ENCODE data around the gene TPSG1. TPM values are rescaled to one million over a fixed set of nuclear protein-coding genes. Genes with fewer than 3 reads are reported as not detected.
"Not testable (repeated sequence)": the region's sequence is repeated elsewhere in the genome, so short reads cannot be mapped to it uniquely, and the experiment has no call there.

Gene TPSG1
- total RNA-seq, 4 donors from 2014 or later: 1.5 TPM; not detected in 3

DNA sequence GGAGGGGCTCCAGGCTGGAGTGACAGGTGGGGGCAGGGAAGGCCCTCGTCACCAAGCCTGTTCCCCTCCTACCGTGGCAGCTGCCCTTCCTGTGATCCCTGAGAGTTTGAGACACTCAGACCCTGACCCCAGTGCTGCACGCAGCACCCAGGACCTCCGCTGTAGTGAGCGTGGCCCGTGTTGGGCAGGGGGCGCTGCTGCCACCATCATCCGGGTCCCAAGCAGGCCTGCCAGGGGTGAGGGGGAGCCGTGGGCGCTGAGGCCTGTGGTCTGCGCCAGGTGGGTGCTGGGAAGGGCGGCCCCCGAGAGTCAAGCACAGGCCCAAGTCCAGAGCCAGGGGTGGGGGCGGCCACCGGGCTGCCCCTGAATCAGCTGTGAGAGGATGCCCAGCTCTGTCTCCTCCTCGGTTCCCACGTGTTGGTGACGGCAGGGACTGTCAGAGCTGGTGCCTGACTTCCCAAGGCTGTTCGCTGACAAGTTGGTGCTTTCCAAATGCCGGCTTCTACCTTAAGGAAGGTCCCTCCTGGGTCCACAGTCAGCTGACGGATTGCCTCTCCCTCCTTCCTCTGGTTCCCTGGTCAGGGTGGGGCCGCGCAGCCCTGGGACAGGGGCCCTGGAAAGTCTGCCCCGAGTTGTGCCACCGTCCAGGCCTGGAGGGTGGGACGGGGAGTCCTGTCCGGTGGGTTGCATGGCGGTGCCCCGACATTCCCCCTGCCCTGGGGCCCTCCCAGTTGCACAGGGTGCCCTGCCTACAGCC is 31.1 kb downstream of the TPSG1 start:
- H3K27me3 ChIP-seq: no peaks in the 10 kb centered on the region
- H3K36me3 ChIP-seq: no peaks in the 10 kb centered on the region
- H3K4me3 ChIP-seq: no peak overlapping the region
- H3K27ac ChIP-seq: peak overlapping the region in 1 of 2 donors; percentile 10
- no peak for TF ChIP-seq POLR2A (IDR thresholded peaks at IDR 0.05)
- TF ChIP-seq, protein P1, sequence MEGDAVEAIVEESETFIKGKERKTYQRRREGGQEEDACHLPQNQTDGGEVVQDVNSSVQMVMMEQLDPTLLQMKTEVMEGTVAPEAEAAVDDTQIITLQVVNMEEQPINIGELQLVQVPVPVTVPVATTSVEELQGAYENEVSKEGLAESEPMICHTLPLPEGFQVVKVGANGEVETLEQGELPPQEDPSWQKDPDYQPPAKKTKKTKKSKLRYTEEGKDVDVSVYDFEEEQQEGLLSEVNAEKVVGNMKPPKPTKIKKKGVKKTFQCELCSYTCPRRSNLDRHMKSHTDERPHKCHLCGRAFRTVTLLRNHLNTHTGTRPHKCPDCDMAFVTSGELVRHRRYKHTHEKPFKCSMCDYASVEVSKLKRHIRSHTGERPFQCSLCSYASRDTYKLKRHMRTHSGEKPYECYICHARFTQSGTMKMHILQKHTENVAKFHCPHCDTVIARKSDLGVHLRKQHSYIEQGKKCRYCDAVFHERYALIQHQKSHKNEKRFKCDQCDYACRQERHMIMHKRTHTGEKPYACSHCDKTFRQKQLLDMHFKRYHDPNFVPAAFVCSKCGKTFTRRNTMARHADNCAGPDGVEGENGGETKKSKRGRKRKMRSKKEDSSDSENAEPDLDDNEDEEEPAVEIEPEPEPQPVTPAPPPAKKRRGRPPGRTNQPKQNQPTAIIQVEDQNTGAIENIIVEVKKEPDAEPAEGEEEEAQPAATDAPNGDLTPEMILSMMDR (IDR thresholded peaks at IDR 0.05): no peak
- no peaks in the 10 kb centered on the region for H3K9me3 ChIP-seq
- no peaks in the 10 kb centered on the region for H3K4me1 ChIP-seq
- DNase-seq: no peak
- intact Hi-C loops (cut with DNase I; ENCODE audit: low total_unique reads): no loop called here

DNA sequence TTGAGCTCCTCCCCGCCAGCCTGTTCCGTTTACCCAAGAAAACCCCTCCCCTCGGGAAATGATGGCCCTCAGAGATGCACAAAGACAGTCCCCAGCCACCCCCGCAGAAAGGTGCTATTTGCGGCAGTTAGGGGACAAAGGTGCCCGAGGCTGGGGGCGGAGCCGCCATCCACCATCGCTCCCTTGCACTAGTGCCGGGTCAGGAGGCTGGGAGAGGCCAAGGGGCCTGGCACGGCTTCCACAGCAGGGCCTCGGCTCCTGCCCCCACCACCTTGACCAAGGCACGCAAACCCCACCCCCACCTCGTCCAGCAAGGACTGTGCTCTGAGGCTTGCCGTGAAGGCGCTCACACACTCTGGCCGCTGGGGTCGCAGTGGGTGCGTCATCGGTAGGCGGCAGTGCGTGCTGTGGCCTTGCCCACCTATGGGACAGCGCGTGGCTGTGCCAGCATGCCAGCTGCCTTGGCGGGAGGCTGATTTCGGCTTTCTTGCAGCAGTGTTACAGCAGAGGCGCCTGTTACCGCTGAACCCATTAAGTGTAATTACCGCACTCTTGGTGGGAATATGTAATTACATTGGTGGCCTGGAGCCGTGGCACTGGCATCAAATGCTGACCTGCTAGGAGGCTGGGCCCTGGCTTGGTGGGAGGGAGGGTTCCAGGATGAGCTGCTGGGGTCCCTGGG is 31.8 kb downstream of the TPSG1 start:
- Histone ChIP-seq H3K27me3 (no peaks in the 10 kb centered on the region), H3K4me1 (no peaks in the 10 kb centered on the region), H3K27ac (no peak overlapping the region), H3K9me3 (no peaks in the 10 kb centered on the region), H3K36me3 (no peaks in the 10 kb centered on the region), H3K4me3 (no peak overlapping the region)
- no peak for TF ChIP-seq POLR2A (IDR thresholded peaks at IDR 0.05)
- TF ChIP-seq, protein P1 (IDR thresholded peaks at IDR 0.05): no peak
- no peak for DNase-seq
- intact Hi-C loops (cut with DNase I; ENCODE audit: low total_unique reads): no loop called here

DNA sequence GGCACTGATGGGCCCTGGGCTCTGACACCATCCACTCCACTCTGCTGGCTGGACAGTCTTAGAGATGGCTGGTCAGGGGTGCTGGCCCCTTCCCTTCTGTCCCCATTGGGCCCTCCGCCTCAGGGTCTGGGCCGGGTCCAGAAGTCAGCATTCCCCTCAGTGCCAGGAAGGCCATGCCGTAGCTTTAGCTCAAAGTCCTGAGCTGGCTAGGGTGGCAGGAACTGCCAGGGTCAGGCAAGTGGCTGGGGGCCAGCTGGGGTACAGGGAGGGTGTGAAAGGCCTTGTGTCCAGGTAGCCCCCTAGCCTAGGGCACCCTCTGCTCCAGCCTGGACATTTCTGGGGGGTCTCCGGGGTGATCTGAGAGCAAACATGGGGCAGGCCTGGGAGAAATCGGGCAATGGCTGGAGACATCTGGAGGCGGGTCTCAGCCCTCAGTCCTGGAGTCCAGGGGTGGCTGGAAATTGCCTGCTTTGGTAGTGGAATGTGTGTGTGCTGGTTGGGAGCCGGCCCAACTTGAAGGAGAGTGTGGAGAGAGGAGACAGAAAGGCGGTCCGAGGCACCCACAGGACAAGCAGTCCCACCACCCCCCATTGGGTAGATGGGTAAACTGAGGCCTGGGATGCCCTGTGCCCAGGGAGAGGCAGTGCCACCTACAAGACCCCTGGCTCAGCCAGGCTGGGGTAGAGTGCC is 32.5 kb downstream of the TPSG1 start:
- no peaks in the 10 kb centered on the region for H3K9me3 ChIP-seq
- no peaks in the 10 kb centered on the region for H3K4me1 ChIP-seq
- H3K27me3 ChIP-seq: no peaks in the 10 kb centered on the region
- H3K36me3 ChIP-seq: no peaks in the 10 kb centered on the region
- intact Hi-C loops (cut with DNase I; ENCODE audit: low total_unique reads): no loop called here
- no peak overlapping the region for H3K27ac ChIP-seq
- no peak for TF ChIP-seq POLR2A (IDR thresholded peaks at IDR 0.05)
- TF ChIP-seq, protein P1 (IDR thresholded peaks at IDR 0.05): no peak
- no peak for DNase-seq
- H3K4me3 ChIP-seq: no peak overlapping the region

DNA sequence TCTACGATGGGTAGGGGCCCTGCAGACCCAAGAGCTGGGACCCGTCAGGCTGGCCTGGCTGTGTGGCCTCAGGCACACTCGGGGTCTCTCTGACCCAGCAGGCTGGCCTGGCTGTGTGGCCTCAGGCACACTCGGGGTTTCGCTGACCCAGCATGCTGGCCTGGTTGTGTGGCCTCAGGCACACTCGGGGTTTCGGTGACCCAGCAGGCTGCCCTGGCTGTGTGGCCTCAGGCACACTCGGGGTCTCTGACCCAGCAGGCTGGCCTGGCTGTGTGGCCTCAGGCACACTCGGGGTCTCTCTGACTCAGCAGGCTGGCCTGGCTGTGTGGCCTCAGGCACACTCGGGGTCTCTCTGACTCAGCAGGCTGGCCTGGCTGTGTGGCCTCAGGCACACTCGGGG is 34.3 kb downstream of the TPSG1 start:
- intact Hi-C loops (cut with DNase I; ENCODE audit: low total_unique reads); H3K4me1 ChIP-seq; H3K4me3 ChIP-seq; DNase-seq; H3K36me3 ChIP-seq; H3K27ac ChIP-seq; H3K27me3 ChIP-seq; H3K9me3 ChIP-seq: not testable (repeated sequence)

DNA sequence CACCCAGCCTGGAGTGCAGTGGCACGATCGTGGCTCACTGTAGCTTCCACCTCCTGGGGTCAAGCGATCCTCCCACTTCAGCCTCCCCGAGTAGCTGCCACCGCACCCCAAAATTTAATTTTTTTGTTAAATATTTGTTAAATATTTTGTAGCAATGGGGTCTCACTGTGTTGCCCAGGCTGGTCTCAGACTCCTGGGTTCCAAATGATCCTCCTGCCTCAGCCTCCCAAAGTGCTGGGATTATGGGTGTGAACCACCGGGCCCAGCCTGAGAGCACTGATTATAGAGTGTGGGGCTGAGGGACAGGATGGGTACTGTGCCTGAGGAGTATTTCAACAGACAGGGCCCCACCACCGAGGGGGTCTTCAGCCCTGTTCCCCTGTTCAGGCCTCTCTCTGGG is 35.6 kb downstream of the TPSG1 start:
- H3K27ac ChIP-seq: no peak overlapping the region
- DNase-seq: no peak
- H3K36me3 ChIP-seq: no peaks in the 10 kb centered on the region
- H3K4me3 ChIP-seq: no peak overlapping the region
- no peaks in the 10 kb centered on the region for H3K9me3 ChIP-seq
- intact Hi-C loops (cut with DNase I; ENCODE audit: low total_unique reads): no loop called here
- TF ChIP-seq, protein P1 (IDR thresholded peaks at IDR 0.05): no peak
- TF ChIP-seq POLR2A (IDR thresholded peaks at IDR 0.05): no peak
- H3K27me3 ChIP-seq: no peaks in the 10 kb centered on the region
- no peaks in the 10 kb centered on the region for H3K4me1 ChIP-seq

Measured in uterus (tissue), 4 donors.